Tibial nerve (tissue), 4 donors: Measurements from ENCODE around the gene TRPC1.
"Not testable (repeated sequence)": the region's sequence is repeated elsewhere in the genome, so short reads cannot be mapped to it uniquely, and the experiment has no call there.

Experiments
- EP300 ChIP-seq, 2 donors: sonication (generic); formaldehyde crosslinking; IDR thresholded peaks; one replicate each; pipeline ENCODE4 v1.6.1; 2017; ENCODE audit warnings: antibody characterized with exemption in 2 of 2, mild to moderate bottlenecking in 1 of 2
- POLR2A ChIP-seq, 2 donors: fragments of 450-650 bp; IDR thresholded peaks; one replicate each; pipeline ENCODE4 v1.6.1; 2017; ENCODE audit warnings: antibody characterized with exemption in 2 of 2, mild to moderate bottlenecking in 2 of 2, moderate library complexity in 2 of 2
- TF ChIP-seq, protein P1 (sequence below), 5 experiments: fragments of 200-600 bp in 3 of 5; fragments of 450-650 bp in 2 of 5; sonication (generic) in 3 of 5; IDR thresholded peaks; one replicate each; pipeline ENCODE4 v1.5.1; 2016 to 2019; ENCODE audit warnings: antibody characterized with exemption in 5 of 5, mild to moderate bottlenecking in 3 of 5, moderate library complexity in 2 of 5

DNA sequence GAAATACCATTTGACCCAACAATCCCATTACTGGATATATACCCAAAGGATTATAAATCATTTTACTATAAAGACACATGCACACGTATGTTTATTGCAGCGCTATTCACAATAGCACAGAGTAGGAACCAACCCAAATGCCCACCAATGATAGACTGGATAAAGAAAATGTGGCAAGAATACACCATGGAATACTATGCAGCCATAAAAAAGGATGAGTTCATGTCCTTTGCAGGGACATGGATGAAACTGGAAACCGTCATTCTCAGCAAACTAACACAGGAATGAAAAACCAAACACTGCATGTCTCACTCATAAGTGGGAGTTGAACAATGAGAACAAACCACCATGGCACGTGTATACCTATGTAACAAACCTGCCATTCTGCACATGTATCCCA, 26.7 kb downstream of the TRPC1 start:
- TF ChIP-seq, protein P1, sequence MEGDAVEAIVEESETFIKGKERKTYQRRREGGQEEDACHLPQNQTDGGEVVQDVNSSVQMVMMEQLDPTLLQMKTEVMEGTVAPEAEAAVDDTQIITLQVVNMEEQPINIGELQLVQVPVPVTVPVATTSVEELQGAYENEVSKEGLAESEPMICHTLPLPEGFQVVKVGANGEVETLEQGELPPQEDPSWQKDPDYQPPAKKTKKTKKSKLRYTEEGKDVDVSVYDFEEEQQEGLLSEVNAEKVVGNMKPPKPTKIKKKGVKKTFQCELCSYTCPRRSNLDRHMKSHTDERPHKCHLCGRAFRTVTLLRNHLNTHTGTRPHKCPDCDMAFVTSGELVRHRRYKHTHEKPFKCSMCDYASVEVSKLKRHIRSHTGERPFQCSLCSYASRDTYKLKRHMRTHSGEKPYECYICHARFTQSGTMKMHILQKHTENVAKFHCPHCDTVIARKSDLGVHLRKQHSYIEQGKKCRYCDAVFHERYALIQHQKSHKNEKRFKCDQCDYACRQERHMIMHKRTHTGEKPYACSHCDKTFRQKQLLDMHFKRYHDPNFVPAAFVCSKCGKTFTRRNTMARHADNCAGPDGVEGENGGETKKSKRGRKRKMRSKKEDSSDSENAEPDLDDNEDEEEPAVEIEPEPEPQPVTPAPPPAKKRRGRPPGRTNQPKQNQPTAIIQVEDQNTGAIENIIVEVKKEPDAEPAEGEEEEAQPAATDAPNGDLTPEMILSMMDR (IDR thresholded peaks at IDR 0.05): not testable (repeated sequence)
- not testable (repeated sequence) for TF ChIP-seq POLR2A, EP300 (IDR thresholded peaks at IDR 0.05)
